Ishikawa (cell line): Measurements from ENCODE around the gene UBXN4.

Experiments used
- CEBPB ChIP-seq: IDR thresholded peaks from 2 replicates; pipeline ENCODE4 v1.6.1; 2012
- CREB1 ChIP-seq: IDR thresholded peaks from 2 replicates; pipeline ENCODE4 v1.6.1; 2012; ENCODE audit warnings: low read depth
- EGR1 ChIP-seq: IDR thresholded peaks from 2 replicates; pipeline ENCODE4 v1.6.1; 2012
- EP300 ChIP-seq: IDR thresholded peaks from 2 replicates; pipeline ENCODE4 v1.6.1; 2012; ENCODE audit warnings: borderline replicate concordance
- FOXM1 ChIP-seq: IDR thresholded peaks from 2 replicates; pipeline ENCODE4 v1.6.1; 2012; ENCODE audit warnings: low read depth, borderline replicate concordance
- MAX ChIP-seq: IDR thresholded peaks from 2 replicates; pipeline ENCODE4 v1.6.1; 2012
- RAD21 ChIP-seq: IDR thresholded peaks from 2 replicates; pipeline ENCODE4 v1.6.1; 2012; ENCODE audit warnings: low read depth
- REST ChIP-seq: IDR thresholded peaks from 2 replicates; pipeline ENCODE4 v1.6.1; 2012; ENCODE audit warnings: low read depth, mild to moderate bottlenecking
- TAF1 ChIP-seq: IDR thresholded peaks from 2 replicates; pipeline ENCODE4 v1.6.1; 2012; ENCODE audit warnings: low read depth, mild to moderate bottlenecking
- TEAD4 ChIP-seq: IDR thresholded peaks from 2 replicates; pipeline ENCODE4 v1.6.1; 2012
- USF1 ChIP-seq: IDR thresholded peaks from 2 replicates; pipeline ENCODE4 v1.6.1; 2012
- YY1 ChIP-seq: IDR thresholded peaks from 2 replicates; pipeline ENCODE4 v1.6.1; 2012; ENCODE audit warnings: low read depth

- peak; percentile 46 for TF ChIP-seq RAD21
- no peak for TF ChIP-seq EGR1
- no peak for TF ChIP-seq CREB1
- TF ChIP-seq EP300, result no peak
- no peak for TF ChIP-seq YY1
- TF ChIP-seq TEAD4, result peak; percentile 54; the same call in 1 of the 2 replicates
- no peak for TF ChIP-seq TAF1
- no peak for TF ChIP-seq MAX
- no peak for TF ChIP-seq FOXM1
- no peak for TF ChIP-seq USF1
- TF ChIP-seq REST, result no peak
- TF ChIP-seq CEBPB, result no peak
Measured at GRCh38 chr2:135818937-135819610, 77.4 kb downstream of the UBXN4 start.
